H1 (cell line): ENCODE results near the gene LSM3. TPM values are rescaled to one million over a fixed set of nuclear protein-coding genes. Genes with fewer than 3 reads are reported as not detected.

Experiments
- CTCF ChIA-PET: fragments of 300-600 bp; sonication (Branson Sonifier 250); formaldehyde crosslinking; loops from one replicate; lab custom pipeline; 2021; ENCODE audit not compliant: partially characterized antibody; lab: Charles Lee
- POLR2A ChIA-PET: fragments of 300-600 bp; sonication (Branson Sonifier 250); formaldehyde crosslinking; loops from one replicate; lab custom pipeline; 2021; ENCODE audit warnings: inconsistent platforms; ENCODE audit not compliant: partially characterized antibody; lab: Charles Lee
- DNase-seq, 2 experiments: peaks; one replicate each; pipeline versions ENCODE4 v3.0.0 to v3.0.0-alpha.2; 2010 to 2022; ENCODE audit warnings: low spot score in 2 of 2, low read depth in 1 of 2, mixed read lengths in 1 of 2
- FAIRE-seq: peaks from 2 replicates; lab custom pipeline; 2011; peaks lifted over from hg19 to GRCh38; lab: Jason Lieb, UNC
- H2AFZ ChIP-seq: 2 replicates; pipeline ENCODE4 v1.8.1; 2012; ENCODE audit warnings: low read length, inconsistent platforms
- H2AK5ac ChIP-seq: 2 replicates; pipeline ENCODE4 v1.6.1; 2013; ENCODE audit warnings: low read depth, low read length
- H2BK120ac ChIP-seq: replicated peaks from 2 replicates; pipeline ENCODE3; 2013; ENCODE audit warnings: low read depth, low read length, inconsistent platforms
- H2BK12ac ChIP-seq: 2 replicates; pipeline ENCODE4 v1.6.1; 2013; ENCODE audit warnings: low read depth, low read length
- H2BK15ac ChIP-seq: 2 replicates; pipeline ENCODE4 v1.6.1; 2013; ENCODE audit warnings: low read length
- H2BK20ac ChIP-seq: 2 replicates; pipeline ENCODE4 v1.6.1; 2013; ENCODE audit warnings: low read length
- H2BK5ac ChIP-seq: 2 replicates; pipeline ENCODE4 v1.6.1; 2013; ENCODE audit warnings: low read depth, low read length
- H3K14ac ChIP-seq: 2 replicates; pipeline ENCODE4 v1.6.1; 2013; ENCODE audit warnings: inconsistent platforms; ENCODE audit not compliant: insufficient read length
- H3K18ac ChIP-seq: 2 replicates; pipeline ENCODE4 v1.6.1; 2013; ENCODE audit warnings: low read length; ENCODE audit errors: extremely low read depth
- H3K23ac ChIP-seq: 2 replicates; pipeline ENCODE4 v1.6.1; 2013; ENCODE audit warnings: inconsistent platforms; ENCODE audit not compliant: insufficient read length
- H3K23me2 ChIP-seq: 2 replicates; pipeline ENCODE4 v1.6.1; 2013; ENCODE audit warnings: low read depth, low read length
- H3K27ac ChIP-seq: 2 replicates; pipeline ENCODE4 v1.6.1; 2011; ENCODE audit warnings: low read depth, low read length, inconsistent platforms
- H3K27me3 ChIP-seq, 4 experiments: replicated peaks in 1 of 4; 1 replicate in 1 of 4; 2 replicates in 3 of 4; pipeline versions ENCODE4 v1.6.1 to v1.8.1; 2011 to 2013; ENCODE audit warnings: low read length in 3 of 4, mild to moderate bottlenecking in 3 of 4, inconsistent platforms in 2 of 4, mixed read lengths in 2 of 4, moderate library complexity in 1 of 4; ENCODE audit not compliant: control insufficient read depth in 3 of 4, insufficient read depth in 3 of 4; ENCODE audit errors: extremely low read depth in 1 of 4
- H3K36me3 ChIP-seq, 4 experiments: 2 replicates each; pipeline versions ENCODE4 v1.6.1 to v1.8.1; 2011 to 2013; ENCODE audit warnings: mild to moderate bottlenecking in 4 of 4, low read length in 3 of 4, moderate library complexity in 2 of 4, control low read depth in 1 of 4, inconsistent platforms in 1 of 4; ENCODE audit not compliant: insufficient read depth in 4 of 4, control insufficient read depth in 2 of 4
- H3K4ac ChIP-seq: replicated peaks from 2 replicates; pipeline ENCODE3; 2013; ENCODE audit warnings: low read length, low read depth, mixed read lengths, inconsistent platforms; ENCODE audit not compliant: insufficient read length
- H3K4me1 ChIP-seq, 4 experiments: replicated peaks in 1 of 4; 1 replicate in 1 of 4; 2 replicates in 3 of 4; pipeline versions ENCODE4 v1.6.1 to v1.8.1; 2011 to 2013; ENCODE audit warnings: low read length in 3 of 4, inconsistent platforms in 2 of 4, mixed read lengths in 1 of 4; ENCODE audit not compliant: insufficient read depth in 4 of 4, control insufficient read depth in 3 of 4
- H3K4me2 ChIP-seq, 2 experiments: 2 replicates each; pipeline versions ENCODE4 v1.6.1 to v1.8.1; 2011 to 2013; ENCODE audit warnings: low read depth in 2 of 2, low read length in 2 of 2, control low read depth in 1 of 2, inconsistent platforms in 1 of 2, mild to moderate bottlenecking in 1 of 2; ENCODE audit not compliant: insufficient read depth in 1 of 2
- H3K4me3 ChIP-seq, 4 experiments: fragments of 200-600, 300-600 bp in 1 of 4; sonication (generic), shearing (Covaris generic), sonication (Bioruptor Twin) in 1 of 4; 2 replicates each; pipeline versions ENCODE4 v1.5.1 to v1.8.1; 2011 to 2016; ENCODE audit warnings: low read length in 4 of 4, low read depth in 3 of 4, control low read depth in 2 of 4, inconsistent platforms in 2 of 4, mild to moderate bottlenecking in 2 of 4, mixed read lengths in 1 of 4, moderate library complexity in 1 of 4; ENCODE audit not compliant: insufficient read depth in 2 of 4; ENCODE audit errors: extremely low read depth in 1 of 4
- H3K56ac ChIP-seq: replicated peaks from 2 replicates; pipeline ENCODE3; 2013; ENCODE audit warnings: low read depth, mild to moderate bottlenecking, mixed read lengths, low read length, inconsistent platforms; ENCODE audit not compliant: insufficient read length
- H3K79me1 ChIP-seq: 2 replicates; pipeline ENCODE4 v1.6.1; 2013; ENCODE audit warnings: low read depth, low read length, control low read depth
- H3K79me2 ChIP-seq, 2 experiments: 2 replicates each; pipeline versions ENCODE4 v1.6.1 to v1.8.1; 2012 to 2013; ENCODE audit warnings: low read length in 2 of 2, mild to moderate bottlenecking in 2 of 2, inconsistent platforms in 1 of 2; ENCODE audit not compliant: insufficient read depth in 2 of 2, control insufficient read depth in 1 of 2
- H3K9ac ChIP-seq, 4 experiments: replicated peaks in 1 of 4; 1 replicate in 1 of 4; 2 replicates in 3 of 4; pipeline versions ENCODE4 v1.6.1 to v1.8.1; 2011 to 2013; ENCODE audit warnings: low read depth in 3 of 4, low read length in 3 of 4, control low read depth in 2 of 4, mild to moderate bottlenecking in 2 of 4, moderate library complexity in 2 of 4, inconsistent platforms in 1 of 4; ENCODE audit errors: extremely low read depth in 1 of 4
- H3K9me3 ChIP-seq, 2 experiments: 2 replicates each; pipeline versions ENCODE4 v1.6.1 to v1.8.1; 2012 to 2013; ENCODE audit warnings: mild to moderate bottlenecking in 2 of 2, moderate library complexity in 2 of 2, control low read depth in 1 of 2, inconsistent platforms in 1 of 2, low read depth in 1 of 2, low read length in 1 of 2, mixed read lengths in 1 of 2; ENCODE audit not compliant: insufficient read depth in 2 of 2
- H4K20me1 ChIP-seq, 2 experiments: replicated peaks in 1 of 2; 2 replicates each; pipeline versions ENCODE3 to v1.8.1; 2011 to 2013; ENCODE audit warnings: inconsistent platforms in 2 of 2, low read length in 2 of 2, mild to moderate bottlenecking in 1 of 2; ENCODE audit not compliant: insufficient read depth in 2 of 2, control insufficient read depth in 1 of 2
- H4K5ac ChIP-seq: 2 replicates; pipeline ENCODE4 v1.6.1; 2013; ENCODE audit warnings: low read length, low read depth, mixed read lengths, inconsistent platforms; ENCODE audit not compliant: insufficient read length
- H4K8ac ChIP-seq: 2 replicates; pipeline ENCODE4 v1.8.0; 2013; ENCODE audit warnings: mild to moderate bottlenecking, moderate library complexity, low read length, inconsistent platforms; ENCODE audit not compliant: insufficient read depth; ENCODE audit errors: extremely low read depth
- H4K91ac ChIP-seq: replicated peaks from 2 replicates; pipeline ENCODE3; 2013; ENCODE audit warnings: low read length, mixed read lengths, inconsistent platforms; ENCODE audit not compliant: insufficient read length
- E2F6 ChIP-seq: IDR thresholded peaks from 2 replicates; pipeline ENCODE4 v1.6.1; 2012; ENCODE audit warnings: inconsistent platforms
- JUND ChIP-seq: IDR thresholded peaks from 2 replicates; pipeline ENCODE4 v1.6.1; 2011; ENCODE audit warnings: mild to moderate bottlenecking, improper control_type of control experiment, low read length
- NRF1 ChIP-seq: IDR thresholded peaks from 2 replicates; pipeline ENCODE4 v1.6.1; 2011; ENCODE audit warnings: mild to moderate bottlenecking, low read depth, low read length, improper control_type of control experiment
- POU5F1 ChIP-seq: IDR thresholded peaks from 2 replicates; pipeline ENCODE4 v1.6.1; 2011; ENCODE audit warnings: low read depth, mild to moderate bottlenecking, low read length, moderate library complexity
- TAF7 ChIP-seq: optimal IDR thresholded peaks from 2 replicates; pipeline ENCODE3; 2011; ENCODE audit warnings: low read depth, mild to moderate bottlenecking, inconsistent platforms, low read length, moderate library complexity, borderline replicate concordance
- WGBS, 2 experiments: shearing (Covaris generic) in 1 of 2; methylation state at CpG; one replicate each; pipeline versions ENCODE4 v1.1.6 to v1.1.7; 2013 to 2015; ENCODE audit warnings: low lambda C conversion rate in 2 of 2, mixed read lengths in 2 of 2, inconsistent platforms in 1 of 2, low coverage in 1 of 2, missing lambda C conversion rate in 1 of 2; ENCODE audit not compliant: insufficient replicate concordance in 2 of 2, insufficient coverage in 1 of 2, insufficient read length in 1 of 2; ENCODE audit errors: extremely low coverage in 1 of 2, missing lambda C conversion rate in 1 of 2; 5-methylcytosine and 5-hydroxymethylcytosine counted together
- polyA plus RNA-seq, 7 experiments: library from polyadenylated mRNA; depleted of rRNA in 3 of 7; stranded (reverse) in 5 of 7; unstranded in 2 of 7; fragments of >200 nt in 5 of 7; fragments of 200-250 nt in 2 of 7; gene quantifications; 1 replicate in 5 of 7; 2 replicates in 1 of 7; 4 replicates in 1 of 7; pipeline versions ENCODE4 v1.2.1 to v1.2.3, GENCODE V29; 2011 to 2013; ENCODE audit warnings: missing spikeins in 2 of 7, mixed read lengths in 2 of 7
- total RNA-seq: library from RNA; stranded (reverse); fragmentation: NEBNext Ultra II Directional; extraction: Animal tissue kit (Norgen Biotek cat#: 25700); gene quantifications from 2 replicates; pipeline ENCODE4 v1.2.1, GENCODE V29; 2021

Gene LSM3
- total and polyA plus RNA-seq, 2 of the 8 experiments (the other 6 are each of a cell fraction or from before 2014, with no cell fraction given): 7.1 to 25.4 TPM

GRCh38 chr3:14240366-14240765 lies 61.7 kb downstream of the LSM3 start:
- Histone ChIP-seq H3K56ac (no peak overlapping the region), H2BK12ac (no peak overlapping the region), H3K9me3 (no peaks in the 10 kb centered on the region), H3K4me1 (no peaks in the 10 kb centered on the region), H2BK120ac (no peak overlapping the region), H3K14ac (no peak overlapping the region), H3K4me2 (no peak overlapping the region), H4K91ac (no peak overlapping the region), H4K8ac (no peak overlapping the region), H3K23ac (no peak overlapping the region), H2BK5ac (no peak overlapping the region), H4K5ac (no peak overlapping the region), H2AK5ac (no peak overlapping the region), H3K9ac (no peak overlapping the region), H3K4me3 (no peak overlapping the region), H3K4ac (no peak overlapping the region), H3K79me1 (no peaks in the 10 kb centered on the region), H3K79me2 (no peaks in the 10 kb centered on the region), H3K36me3 (no peaks in the 10 kb centered on the region), H4K20me1 (no peaks in the 10 kb centered on the region), H2AFZ (no peak overlapping the region), H3K27me3 (no peaks in the 10 kb centered on the region), H3K23me2 (no peaks in the 10 kb centered on the region), H2BK15ac (no peak overlapping the region), H3K18ac (no peak overlapping the region), H2BK20ac (no peak overlapping the region), H3K27ac (no peak overlapping the region)
- 82% methylated on average over 4 of the region's 4 CpGs; no CpG with 5 or more reads in 1 of the 2 experiments for WGBS, 2 experiments
- ChIA-PET CTCF (interaction anchor here (1.0 kb wide), 1 partner anchor 309 kb away, joined by 3 read pairs; no protein-coding TSS in a partner anchor), POLR2A (interaction anchor here (0.8 kb wide), 1 partner anchor 12 kb away, joined by 3 read pairs; no protein-coding TSS in a partner anchor)
- TF ChIP-seq JUND (no peak), NRF1 (no peak), E2F6 (no peak), TAF7 (no peak), POU5F1 (no peak)
- DNase-seq (no peak), FAIRE-seq (no peak)
